DOHH2 (cell line): ENCODE results near the gene PLPPR3.

Experiments
- H3F3A ChIP-seq: fragments of 200-600 bp; sonication (generic), shearing (Covaris generic); 2 replicates; pipeline ENCODE4 v1.6.0; 2016; ENCODE audit warnings: antibody characterized with exemption, mild to moderate bottlenecking; ENCODE audit not compliant: control insufficient read depth, insufficient read depth
- H3K27ac ChIP-seq: fragments of 200-600 bp; sonication (generic); 2 replicates; pipeline ENCODE4 v1.5.1; 2014; ENCODE audit warnings: low read depth, mild to moderate bottlenecking, low read length, moderate library complexity
- H3K27me3 ChIP-seq: fragments of 200-600 bp; sonication (generic); 2 replicates; pipeline ENCODE4 v1.6.1; 2014; ENCODE audit warnings: mild to moderate bottlenecking, low read length, mixed read lengths; ENCODE audit not compliant: control insufficient read depth
- H3K36me3 ChIP-seq: fragments of 200-600 bp; sonication (generic); 2 replicates; pipeline ENCODE4 v1.6.1; 2014; ENCODE audit warnings: mild to moderate bottlenecking, low read length, moderate library complexity, mixed read lengths; ENCODE audit not compliant: control insufficient read depth
- H3K4me1 ChIP-seq: fragments of 200-600 bp; sonication (generic); 2 replicates; pipeline ENCODE4 v1.6.1; 2014; ENCODE audit warnings: mild to moderate bottlenecking, low read length, mixed read lengths; ENCODE audit not compliant: control insufficient read depth
- H3K4me2 ChIP-seq: fragments of 200-600 bp; sonication (generic); 2 replicates; pipeline ENCODE4 v1.6.0; 2014; ENCODE audit warnings: mild to moderate bottlenecking, low read length, moderate library complexity
- H3K4me3 ChIP-seq: fragments of 200-600 bp; sonication (generic); 2 replicates; pipeline ENCODE4 v1.5.1; 2014; ENCODE audit warnings: mild to moderate bottlenecking, low read length, mixed read lengths
- H3K79me2 ChIP-seq: fragments of 200-600 bp; sonication (generic); 2 replicates; pipeline ENCODE4 v1.6.1; 2014; ENCODE audit warnings: mild to moderate bottlenecking, low read length, mixed read lengths; ENCODE audit not compliant: control insufficient read depth
- H3K9me2 ChIP-seq: fragments of 200-600 bp; sonication (generic); replicated peaks from 2 replicates; pipeline ENCODE4 v1.6.1; 2014; ENCODE audit warnings: mild to moderate bottlenecking, low read length, mixed read lengths; ENCODE audit not compliant: control insufficient read depth
- H3K9me3 ChIP-seq: fragments of 200-600 bp; sonication (generic); 2 replicates; pipeline ENCODE4 v1.6.1; 2014; ENCODE audit warnings: antibody characterized with exemption, low read length, mixed read lengths; ENCODE audit not compliant: control insufficient read depth, insufficient read depth
- H4K20me1 ChIP-seq: fragments of 200-600 bp; sonication (generic); 2 replicates; pipeline ENCODE4 v1.6.0; 2014; ENCODE audit warnings: low read depth, mild to moderate bottlenecking, antibody characterized with exemption, low read length, moderate library complexity; ENCODE audit not compliant: control insufficient read depth, insufficient read depth
- EZH2phosphoT487 ChIP-seq: fragments of 200-600 bp; sonication (generic); IDR thresholded peaks from 2 replicates; pipeline ENCODE4 v1.6.1; 2017; ENCODE audit warnings: borderline replicate concordance, mild to moderate bottlenecking, antibody characterized with exemption, low read length, moderate library complexity, mixed read lengths
- TF ChIP-seq, protein P1 (sequence below): fragments of 200-600 bp; sonication (generic); IDR thresholded peaks from one replicate; pipeline ENCODE4 v1.5.1; 2014; ENCODE audit warnings: antibody characterized with exemption, mild to moderate bottlenecking, low read depth, low read length; ENCODE audit not compliant: poor library complexity, severe bottlenecking

The PLPPR3 gene

DNA sequence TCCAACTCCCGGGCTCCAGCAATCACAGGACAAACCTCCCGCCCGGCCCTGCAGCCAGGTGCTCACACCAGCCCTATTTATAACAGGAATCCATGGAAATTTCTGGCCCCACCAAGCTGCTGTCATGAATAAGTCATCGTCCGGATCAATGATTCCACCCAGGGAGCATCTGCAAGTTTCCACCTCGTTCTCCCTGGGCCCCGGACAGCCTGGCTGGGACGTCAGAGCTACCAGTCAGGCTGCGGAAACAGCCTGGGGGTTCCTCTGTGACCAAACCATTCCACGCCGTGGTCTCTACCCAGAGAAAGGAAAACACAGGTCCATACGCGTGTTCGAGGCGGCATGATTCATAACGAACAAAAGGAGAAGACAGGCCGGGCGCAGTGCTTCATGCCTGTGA lies 45.2 kb downstream of the PLPPR3 start:
- H3K79me2 ChIP-seq: no peaks in the 10 kb centered on the region
- no peak overlapping the region for H3K4me3 ChIP-seq
- no peaks in the 10 kb centered on the region for H3K9me2 ChIP-seq
- H3K9me3 ChIP-seq: no peaks in the 10 kb centered on the region
- no peaks in the 10 kb centered on the region for H4K20me1 ChIP-seq
- H3K27me3 ChIP-seq: no peaks in the 10 kb centered on the region
- TF ChIP-seq EZH2phosphoT487: no peak
- TF ChIP-seq, protein P1, sequence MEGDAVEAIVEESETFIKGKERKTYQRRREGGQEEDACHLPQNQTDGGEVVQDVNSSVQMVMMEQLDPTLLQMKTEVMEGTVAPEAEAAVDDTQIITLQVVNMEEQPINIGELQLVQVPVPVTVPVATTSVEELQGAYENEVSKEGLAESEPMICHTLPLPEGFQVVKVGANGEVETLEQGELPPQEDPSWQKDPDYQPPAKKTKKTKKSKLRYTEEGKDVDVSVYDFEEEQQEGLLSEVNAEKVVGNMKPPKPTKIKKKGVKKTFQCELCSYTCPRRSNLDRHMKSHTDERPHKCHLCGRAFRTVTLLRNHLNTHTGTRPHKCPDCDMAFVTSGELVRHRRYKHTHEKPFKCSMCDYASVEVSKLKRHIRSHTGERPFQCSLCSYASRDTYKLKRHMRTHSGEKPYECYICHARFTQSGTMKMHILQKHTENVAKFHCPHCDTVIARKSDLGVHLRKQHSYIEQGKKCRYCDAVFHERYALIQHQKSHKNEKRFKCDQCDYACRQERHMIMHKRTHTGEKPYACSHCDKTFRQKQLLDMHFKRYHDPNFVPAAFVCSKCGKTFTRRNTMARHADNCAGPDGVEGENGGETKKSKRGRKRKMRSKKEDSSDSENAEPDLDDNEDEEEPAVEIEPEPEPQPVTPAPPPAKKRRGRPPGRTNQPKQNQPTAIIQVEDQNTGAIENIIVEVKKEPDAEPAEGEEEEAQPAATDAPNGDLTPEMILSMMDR: no peak
- H3K4me1 ChIP-seq: no peaks in the 10 kb centered on the region
- H3K36me3 ChIP-seq: no peaks in the 10 kb centered on the region
- H3K27ac ChIP-seq: no peak overlapping the region
- no peak overlapping the region for H3K4me2 ChIP-seq
- no peaks in the 10 kb centered on the region for H3F3A ChIP-seq

DNA sequence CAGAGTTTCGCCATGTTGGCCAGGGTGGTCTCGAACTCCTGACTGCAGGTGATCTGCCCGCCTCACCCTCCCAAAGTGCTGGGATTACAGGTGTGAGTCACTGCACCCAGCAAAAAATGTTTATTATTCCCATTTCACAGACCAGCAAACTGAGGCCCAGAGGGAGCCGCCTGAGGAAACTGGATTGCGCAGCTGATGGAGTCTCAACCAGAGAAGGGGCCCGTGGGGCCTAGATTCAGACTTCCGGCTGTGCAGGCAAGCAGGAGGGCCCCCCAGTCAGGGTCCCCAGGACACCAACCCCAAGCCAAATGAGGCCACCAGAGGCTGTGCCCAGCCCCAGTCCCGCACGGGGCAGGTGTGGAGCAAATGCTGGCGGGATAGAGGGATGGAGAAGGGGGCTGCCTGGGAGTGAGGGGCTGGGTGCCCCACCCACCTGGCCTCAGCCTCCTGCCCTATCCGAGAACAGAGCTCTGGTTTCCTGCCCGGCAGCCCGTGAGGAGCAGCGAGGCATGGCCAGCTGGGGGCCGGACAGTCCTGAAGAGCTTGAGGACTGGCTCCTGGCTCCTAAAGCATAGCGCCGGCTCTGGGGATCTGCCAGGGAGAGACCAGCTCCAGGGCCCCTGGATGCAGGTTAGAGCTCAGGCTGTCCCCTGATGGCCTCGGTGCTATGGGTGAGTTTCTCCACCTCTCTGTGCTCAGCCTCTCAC lies 48.9 kb downstream of the PLPPR3 start:
- H3K4me1 ChIP-seq: peaks cover 3% of the 10 kb centered on the region; the same call in 1 of the 2 replicates
- no peak overlapping the region for H3K4me2 ChIP-seq
- H3K27me3 ChIP-seq: no peaks in the 10 kb centered on the region
- H3K9me2 ChIP-seq: no peaks in the 10 kb centered on the region
- H3K4me3 ChIP-seq: no peak overlapping the region
- H3F3A ChIP-seq: no peaks in the 10 kb centered on the region
- no peaks in the 10 kb centered on the region for H3K79me2 ChIP-seq
- no peak for TF ChIP-seq EZH2phosphoT487
- TF ChIP-seq, protein P1: no peak
- H3K27ac ChIP-seq: no peak overlapping the region
- H4K20me1 ChIP-seq: no peaks in the 10 kb centered on the region
- H3K9me3 ChIP-seq: no peaks in the 10 kb centered on the region
- H3K36me3 ChIP-seq: no peaks in the 10 kb centered on the region

GRCh38 chr19:772063-772462 lies 49.7 kb downstream of the PLPPR3 start:
- TF ChIP-seq EZH2phosphoT487: no peak
- TF ChIP-seq, protein P1: no peak
- no peaks in the 10 kb centered on the region for H3K9me2 ChIP-seq
- H4K20me1 ChIP-seq: no peaks in the 10 kb centered on the region
- H3K4me2 ChIP-seq: no peak overlapping the region
- H3K4me1 ChIP-seq: peaks cover 3% of the 10 kb centered on the region; the same call in 1 of the 2 replicates
- no peaks in the 10 kb centered on the region for H3K36me3 ChIP-seq
- no peaks in the 10 kb centered on the region for H3K79me2 ChIP-seq
- no peaks in the 10 kb centered on the region for H3K27me3 ChIP-seq
- H3K27ac ChIP-seq: no peak overlapping the region
- no peaks in the 10 kb centered on the region for H3F3A ChIP-seq
- no peaks in the 10 kb centered on the region for H3K9me3 ChIP-seq
- H3K4me3 ChIP-seq: no peak overlapping the region
